WERI-Rb-1 (cell line): Measurements from ENCODE around the gene LCOR.

Experiments used
- DNase-seq: peaks from one replicate; pipeline ENCODE4 v3.0.0-alpha.2; 2020
- H3K27ac ChIP-seq: fragments of 250-450 bp; sonication (Bioruptor Pico); 2 replicates; pipeline ENCODE4 v1.5.1; 2020; ENCODE audit warnings: mild to moderate bottlenecking, moderate library complexity
- H3K27me3 ChIP-seq: fragments of 250-450 bp; sonication (Bioruptor Pico); 2 replicates; pipeline ENCODE4 v1.5.1; 2021; ENCODE audit warnings: mild to moderate bottlenecking, low read depth, moderate library complexity; ENCODE audit not compliant: insufficient read depth, severe bottlenecking
- H3K36me3 ChIP-seq: fragments of 250-450 bp; sonication (Bioruptor Pico); 2 replicates; pipeline ENCODE4 v1.5.1; 2020; ENCODE audit warnings: mild to moderate bottlenecking, moderate library complexity
- H3K4me3 ChIP-seq: 2 replicates; pipeline ENCODE4 v1.5.1; 2011; ENCODE audit warnings: low read depth, mild to moderate bottlenecking, control low read depth, low read length
- H3K9me3 ChIP-seq: fragments of 250-450 bp; sonication (Bioruptor Pico); 2 replicates; pipeline ENCODE4 v1.5.1; 2021; ENCODE audit warnings: mild to moderate bottlenecking, moderate library complexity; ENCODE audit not compliant: severe bottlenecking
- CTCF ChIP-seq: IDR thresholded peaks from 2 replicates; pipeline ENCODE4 v1.5.1; 2011; ENCODE audit warnings: low read depth, mild to moderate bottlenecking, control low read depth, inconsistent platforms, low read length

Gene LCOR

DNA sequence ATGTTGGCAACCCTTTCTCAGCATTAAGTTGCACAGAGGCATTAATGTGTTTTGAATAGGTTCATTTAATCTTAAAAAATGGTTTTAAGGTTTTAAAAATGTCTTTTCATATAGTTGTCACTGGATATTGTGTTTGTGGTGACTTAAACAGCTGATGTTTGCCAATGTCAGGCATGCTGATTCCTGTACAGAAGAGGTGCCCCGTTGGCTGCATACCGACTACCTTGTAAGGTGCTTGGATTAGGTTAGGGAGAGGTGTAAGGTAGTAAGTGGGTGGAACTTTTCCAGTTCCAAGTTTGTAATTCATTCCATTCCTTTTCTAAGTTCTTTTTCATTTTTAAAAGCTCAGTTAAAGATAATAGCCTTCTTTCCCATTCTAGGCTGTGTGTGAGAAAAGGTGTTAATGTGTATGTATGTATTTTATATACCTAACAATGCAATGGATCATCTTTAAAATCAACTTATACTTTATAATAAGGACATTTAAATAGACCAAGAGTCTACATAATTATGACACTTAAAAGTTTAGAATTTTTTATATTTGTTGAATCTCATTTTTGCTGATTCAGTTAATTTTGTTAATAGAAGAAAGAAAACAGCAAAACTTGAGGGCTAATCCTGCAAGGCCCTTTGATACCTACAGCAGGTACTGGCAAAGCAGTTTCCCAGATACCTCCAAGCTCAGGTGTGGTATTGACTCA, 155.2 kb downstream of the LCOR start:
- no peak for DNase-seq
- H3K4me3 ChIP-seq = no peak overlapping the region
- no peak overlapping the region for H3K27ac ChIP-seq
- H3K27me3 ChIP-seq = no peaks in the 10 kb centered on the region
- H3K9me3 ChIP-seq = no peaks in the 10 kb centered on the region
- peaks cover 16% of the 10 kb centered on the region for H3K36me3 ChIP-seq
- no peak for TF ChIP-seq CTCF

DNA sequence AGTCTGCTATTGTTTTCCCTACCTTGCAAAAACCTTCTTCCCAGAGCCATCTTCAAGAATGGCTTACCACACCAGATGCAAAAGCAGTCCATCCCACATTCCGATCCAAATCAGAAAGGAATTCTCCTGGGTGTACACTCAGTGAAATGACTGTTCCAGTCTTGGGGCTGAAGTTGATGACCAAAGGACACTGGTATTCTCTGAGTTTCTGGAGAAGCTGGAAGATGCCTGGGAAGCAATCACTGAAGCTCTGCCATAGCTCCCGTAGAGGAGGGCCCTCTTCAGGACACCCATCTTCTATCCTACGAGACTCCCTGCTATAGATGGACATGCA, 155.7 kb downstream of the LCOR start:
- H3K4me3 ChIP-seq = no peak overlapping the region
- no peaks in the 10 kb centered on the region for H3K9me3 ChIP-seq
- no peak overlapping the region for H3K27ac ChIP-seq
- H3K36me3 ChIP-seq = peaks cover 10% of the 10 kb centered on the region
- H3K27me3 ChIP-seq = no peaks in the 10 kb centered on the region
- DNase-seq = no peak
- TF ChIP-seq CTCF = no peak

DNA sequence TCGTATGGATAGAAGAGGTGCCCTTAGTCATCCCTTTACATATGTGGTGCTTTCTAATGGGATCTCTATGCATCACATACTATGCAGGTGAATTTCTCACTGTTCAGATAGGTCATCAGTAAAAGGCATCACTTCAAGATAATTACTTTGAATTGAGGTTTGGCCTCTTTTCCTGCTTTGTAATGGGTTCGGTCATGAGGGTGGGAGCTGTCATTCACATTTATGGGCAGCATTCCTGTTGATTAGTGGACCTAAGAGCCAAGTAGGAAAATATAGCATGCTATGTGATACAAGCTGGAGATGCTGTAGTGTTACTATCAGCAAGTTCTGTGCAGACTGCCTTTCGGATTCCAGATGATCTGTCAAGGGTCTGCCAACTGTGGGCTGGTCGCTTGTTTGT, 156.3 kb downstream of the LCOR start:
- no peak for DNase-seq
- TF ChIP-seq CTCF = no peak
- H3K4me3 ChIP-seq = no peak overlapping the region
- H3K27ac ChIP-seq = no peak overlapping the region
- H3K36me3 ChIP-seq = peaks cover 4% of the 10 kb centered on the region
- H3K27me3 ChIP-seq = no peaks in the 10 kb centered on the region
- H3K9me3 ChIP-seq = no peaks in the 10 kb centered on the region

DNA sequence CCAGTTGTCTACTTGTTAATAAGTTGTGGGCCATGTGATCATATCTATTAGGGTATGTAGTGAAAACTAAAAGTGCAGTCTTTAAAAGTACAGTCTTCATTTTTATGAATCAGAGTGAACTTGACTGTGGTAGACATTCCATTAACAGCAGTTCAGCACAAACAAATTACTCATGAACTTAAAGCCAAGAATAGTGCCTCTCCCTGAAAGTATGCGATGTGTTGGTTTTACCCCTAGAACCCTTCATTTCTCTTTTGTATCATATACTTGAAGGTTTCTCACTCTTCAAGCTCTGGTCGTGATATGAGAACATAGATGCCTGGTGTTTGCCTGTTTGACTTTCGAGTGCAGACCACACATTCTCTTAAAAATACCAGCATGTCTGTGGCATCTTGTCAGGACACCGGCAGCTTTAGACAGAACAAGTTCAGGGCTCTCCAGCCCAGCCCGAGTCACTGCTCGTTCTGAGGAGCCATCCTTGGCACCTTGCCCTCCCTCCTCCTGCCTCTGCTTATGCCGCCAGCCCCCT, 159.3 kb downstream of the LCOR start:
- no peak overlapping the region for H3K27ac ChIP-seq
- DNase-seq = no peak
- no peak for TF ChIP-seq CTCF

DNA sequence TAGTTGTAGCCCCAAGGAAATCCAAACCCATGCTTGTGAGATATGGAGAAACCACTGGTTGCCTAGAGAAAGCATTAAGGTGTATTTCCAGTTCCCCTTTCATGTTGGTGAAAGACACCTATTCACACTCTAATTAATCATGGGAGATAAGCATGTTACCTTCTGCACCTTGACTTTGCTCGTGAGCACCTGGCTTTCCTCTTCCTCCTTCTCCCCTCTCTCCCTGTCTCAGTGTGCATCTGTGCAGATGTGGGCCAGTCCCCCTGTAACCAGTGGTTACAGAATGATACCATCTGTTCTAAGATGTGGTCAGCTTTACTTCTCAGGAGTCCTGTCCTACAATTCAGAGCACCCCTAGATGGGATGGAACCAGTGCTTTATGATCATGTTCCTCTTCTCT, 160.6 kb downstream of the LCOR start:
- TF ChIP-seq CTCF = no peak
- H3K27ac ChIP-seq = no peak overlapping the region
- DNase-seq = no peak
- no peaks in the 10 kb centered on the region for H3K9me3 ChIP-seq
- H3K36me3 ChIP-seq = no peaks in the 10 kb centered on the region; the same call in 1 of the 2 replicates
- H3K27me3 ChIP-seq = no peaks in the 10 kb centered on the region
- no peak overlapping the region for H3K4me3 ChIP-seq

More for the DNA sequence above, 159.3 kb downstream of the LCOR start:
- no peaks in the 10 kb centered on the region for H3K9me3 ChIP-seq
- no peaks in the 10 kb centered on the region for H3K27me3 ChIP-seq
- no peak overlapping the region for H3K4me3 ChIP-seq
- H3K36me3 ChIP-seq = no peaks in the 10 kb centered on the region; the same call in 1 of the 2 replicates

GRCh38 chr10:96995851-96996250, 163.8 kb downstream of the LCOR start:
- TF ChIP-seq CTCF = no peak
- H3K27me3 ChIP-seq = no peaks in the 10 kb centered on the region
- H3K4me3 ChIP-seq = no peak overlapping the region
- H3K27ac ChIP-seq = no peak overlapping the region
- no peaks in the 10 kb centered on the region for H3K9me3 ChIP-seq
- H3K36me3 ChIP-seq = no peaks in the 10 kb centered on the region
- DNase-seq = no peak
